GM19193 (cell line): ENCODE results near the gene RPTOR.

Source experiments
- POLR2A ChIP-seq: IDR thresholded peaks from 4 replicates; pipeline ENCODE4 v1.6.1; 2011; ENCODE audit not compliant: insufficient read depth, insufficient read length; ENCODE audit errors: extremely low read depth

Gene RPTOR

GRCh38 chr17:80586846-80587228 lies 42.2 kb downstream of the RPTOR start:
- TF ChIP-seq POLR2A, result no peak

GRCh38 chr17:80588702-80589383 lies 44.2 kb downstream of the RPTOR start:
- TF ChIP-seq POLR2A, result no peak

- no peak for TF ChIP-seq POLR2A
Measured at GRCh38 chr17:80591788-80592187, 47.1 kb downstream of the RPTOR start.

GRCh38 chr17:80592243-80592642 lies 47.6 kb downstream of the RPTOR start:
- TF ChIP-seq POLR2A, result no peak

GRCh38 chr17:80593181-80593580 lies 48.5 kb downstream of the RPTOR start:
- TF ChIP-seq POLR2A, result no peak

- TF ChIP-seq POLR2A, result no peak
Measured at GRCh38 chr17:80594431-80595269, 50.0 kb downstream of the RPTOR start.

- TF ChIP-seq POLR2A, result no peak
Measured at GRCh38 chr17:80596760-80597608, 52.3 kb downstream of the RPTOR start.

- TF ChIP-seq POLR2A, result no peak
Measured at GRCh38 chr17:80598813-80599545, 54.3 kb downstream of the RPTOR start.

- no peak for TF ChIP-seq POLR2A
Measured at GRCh38 chr17:80599546-80600305, 55.1 kb downstream of the RPTOR start.

- no peak for TF ChIP-seq POLR2A
Measured at GRCh38 chr17:80601146-80601545, 56.5 kb downstream of the RPTOR start.

GRCh38 chr17:80603396-80603795 lies 58.8 kb downstream of the RPTOR start:
- no peak for TF ChIP-seq POLR2A

- TF ChIP-seq POLR2A, result no peak
Measured at GRCh38 chr17:80604009-80604669, 59.5 kb downstream of the RPTOR start.

GRCh38 chr17:80604670-80605010 lies 60.0 kb downstream of the RPTOR start:
- no peak for TF ChIP-seq POLR2A

GRCh38 chr17:80605326-80606066 lies 60.9 kb downstream of the RPTOR start:
- no peak for TF ChIP-seq POLR2A

GRCh38 chr17:80608326-80608725 lies 63.7 kb downstream of the RPTOR start:
- TF ChIP-seq POLR2A, result no peak
